ACC112 (cell line): ENCODE data around the gene AK5.
"Not testable (repeated sequence)": the region's sequence is repeated elsewhere in the genome, so short reads cannot be mapped to it uniquely, and the experiment has no call there.

Experiments used
- H2AFZ ChIP-seq: fragments of 200-600 bp; sonication (generic); one replicate; pipeline ENCODE4 v1.6.0; 2017; ENCODE audit warnings: antibody characterized with exemption, low read length; ENCODE audit not compliant: unreplicated experiment
- H3K27ac ChIP-seq: fragments of 200-600 bp; sonication (generic); 2 replicates; pipeline ENCODE4 v1.5.1; 2014; ENCODE audit warnings: low read depth, mild to moderate bottlenecking, antibody characterized with exemption, low read length, moderate library complexity
- H3K27me3 ChIP-seq: fragments of 200-600 bp; sonication (generic); 2 replicates; pipeline ENCODE4 v1.6.1; 2014; ENCODE audit warnings: mild to moderate bottlenecking, antibody characterized with exemption, low read length, moderate library complexity, mixed read lengths; ENCODE audit not compliant: insufficient read depth
- H3K36me3 ChIP-seq: fragments of 200-600 bp; sonication (generic); 2 replicates; pipeline ENCODE4 v1.6.1; 2016; ENCODE audit warnings: mild to moderate bottlenecking, antibody characterized with exemption, low read length, moderate library complexity, mixed read lengths; ENCODE audit not compliant: insufficient read depth
- H3K4me1 ChIP-seq: fragments of 200-600 bp; sonication (generic); one replicate; pipeline ENCODE4 v1.6.1; 2016; ENCODE audit warnings: low read length, mixed read lengths; ENCODE audit not compliant: insufficient read depth, unreplicated experiment, control insufficient read depth
- H3K4me3 ChIP-seq: fragments of 200-600 bp; sonication (generic); 2 replicates; pipeline ENCODE4 v1.5.1; 2014; ENCODE audit warnings: mild to moderate bottlenecking, low read depth, low read length
- H3K79me2 ChIP-seq: fragments of 200-600 bp; sonication (generic); one replicate; pipeline ENCODE4 v1.6.0; 2016; ENCODE audit warnings: low read length; ENCODE audit not compliant: control insufficient read depth, unreplicated experiment, insufficient read depth

Gene AK5

DNA sequence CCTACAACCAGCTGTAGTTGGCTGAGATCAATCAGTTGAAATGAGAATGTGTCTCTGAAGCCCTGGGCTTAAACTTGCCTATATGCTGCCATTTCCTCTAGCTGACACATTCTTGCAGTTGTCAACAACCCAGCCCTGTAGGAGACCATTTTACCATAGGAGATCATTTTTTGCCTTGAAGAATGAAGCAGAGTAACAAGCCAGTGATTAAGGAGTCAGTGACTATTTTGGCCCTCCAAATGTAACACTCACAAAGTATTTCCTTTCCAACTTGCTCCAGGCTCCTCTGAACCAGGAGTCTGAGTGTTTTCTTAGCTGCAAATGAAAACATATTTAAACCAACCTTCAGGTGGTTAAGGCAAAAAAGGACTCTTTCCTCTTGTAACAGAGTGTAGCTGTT, 217.1 kb downstream of the AK5 start:
- Histone ChIP-seq H3K27ac (no peak overlapping the region), H3K79me2 (no peaks in the 10 kb centered on the region), H3K4me3 (no peak overlapping the region)

DNA sequence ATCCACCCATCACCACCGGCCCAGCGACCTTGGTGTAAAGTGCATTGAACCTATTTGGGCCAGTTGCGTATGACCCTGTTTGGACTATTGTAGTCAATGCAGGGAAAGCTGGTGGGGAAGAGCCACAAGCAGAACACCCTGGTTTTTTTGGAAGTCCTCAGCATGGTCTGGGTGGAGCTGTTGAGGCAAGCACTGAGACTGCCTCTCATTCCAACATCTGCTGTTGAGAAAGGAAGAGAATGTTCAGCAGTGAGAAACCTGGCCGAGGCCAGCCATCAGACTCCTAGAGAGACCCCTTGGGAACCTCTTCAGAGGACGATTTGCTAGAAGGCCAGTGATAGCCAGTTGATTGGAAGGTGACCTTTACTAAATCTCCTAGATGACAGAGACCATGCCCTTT, 217.6 kb downstream of the AK5 start:
- H3K27me3 ChIP-seq: no peaks in the 10 kb centered on the region
- H3K4me3 ChIP-seq: no peak overlapping the region
- no peak overlapping the region for H2AFZ ChIP-seq
- H3K36me3 ChIP-seq: no peaks in the 10 kb centered on the region
- no peak overlapping the region for H3K27ac ChIP-seq
- H3K4me1 ChIP-seq: no peaks in the 10 kb centered on the region
- no peaks in the 10 kb centered on the region for H3K79me2 ChIP-seq

More for the DNA sequence above, 217.1 kb downstream of the AK5 start:
- no peaks in the 10 kb centered on the region for H3K27me3 ChIP-seq
- H3K4me1 ChIP-seq: no peaks in the 10 kb centered on the region
- no peak overlapping the region for H2AFZ ChIP-seq
- H3K36me3 ChIP-seq: no peaks in the 10 kb centered on the region

DNA sequence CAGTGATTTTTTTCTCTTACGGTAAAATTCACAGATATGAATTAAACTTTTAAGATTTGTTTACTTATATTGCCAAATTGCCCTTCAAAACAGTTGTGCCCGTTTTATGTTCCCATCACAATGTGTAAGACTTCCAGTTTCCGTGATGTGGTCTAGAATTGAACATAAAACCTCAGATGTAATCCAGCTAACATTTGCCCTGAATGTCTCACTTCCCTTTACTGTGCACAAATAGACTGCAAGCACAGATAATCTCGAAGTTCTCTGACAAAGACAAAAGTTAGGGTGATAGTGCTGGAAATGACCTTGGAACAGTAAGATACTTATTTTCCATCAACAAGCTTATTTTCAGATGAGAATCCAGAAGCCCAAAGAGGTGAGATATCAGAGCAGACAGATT, 223.2 kb downstream of the AK5 start:
- no peak overlapping the region for H3K4me3 ChIP-seq
- no peaks in the 10 kb centered on the region for H3K79me2 ChIP-seq
- peaks cover 5% of the 10 kb centered on the region for H3K4me1 ChIP-seq
- H2AFZ ChIP-seq: peak overlapping the region; percentile 35
- no peak overlapping the region for H3K27ac ChIP-seq
- no peaks in the 10 kb centered on the region for H3K27me3 ChIP-seq
- H3K36me3 ChIP-seq: no peaks in the 10 kb centered on the region

DNA sequence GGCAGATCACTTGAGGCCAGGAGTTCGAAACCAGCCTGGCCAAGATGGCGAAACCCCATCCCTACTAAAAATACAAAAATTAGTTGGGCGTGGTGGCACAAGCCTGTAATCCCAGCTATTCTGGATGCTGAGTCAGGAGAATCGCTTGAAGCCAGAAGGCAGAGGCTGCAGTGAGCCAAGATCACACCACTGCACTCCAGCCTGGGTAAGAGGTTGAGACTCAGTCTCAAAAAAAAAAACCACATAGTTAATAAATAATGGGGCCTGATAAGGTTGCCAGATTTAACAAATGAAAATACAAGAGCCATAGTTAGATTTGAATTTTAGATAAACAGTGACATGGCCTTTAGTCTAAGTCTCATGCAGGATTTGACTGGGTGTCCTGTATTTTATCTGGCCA, 225.0 kb downstream of the AK5 start:
- Histone ChIP-seq H3K4me1 (peaks cover 15% of the 10 kb centered on the region), H3K79me2 (no peaks in the 10 kb centered on the region), H3K27ac (no peak overlapping the region), H2AFZ (no peak overlapping the region), H3K27me3 (no peaks in the 10 kb centered on the region), H3K4me3 (no peak overlapping the region), H3K36me3 (no peaks in the 10 kb centered on the region)

DNA sequence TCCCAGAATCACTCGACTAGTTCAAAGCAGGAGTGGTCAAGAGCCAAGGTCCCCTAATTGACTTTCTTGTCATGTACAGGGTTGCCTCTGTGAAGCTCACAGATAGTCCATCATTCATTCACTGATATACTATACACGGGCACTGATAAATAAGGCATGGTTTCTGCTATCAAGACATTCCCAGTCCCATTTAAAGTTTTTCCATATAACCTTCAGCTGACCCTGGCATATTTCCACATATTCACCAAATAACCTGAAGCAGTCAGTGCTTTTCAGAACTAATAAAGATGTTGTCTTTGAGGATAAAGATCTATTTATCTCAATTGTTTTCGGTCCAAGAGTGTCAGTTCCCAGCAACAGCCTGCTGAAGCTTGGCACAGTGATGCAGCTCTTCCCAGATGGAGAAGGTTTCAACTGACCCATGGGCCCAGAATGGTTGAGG, 227.3 kb downstream of the AK5 start:
- Histone ChIP-seq H3K27me3 (no peaks in the 10 kb centered on the region), H3K4me3 (no peak overlapping the region), H2AFZ (peak overlapping the region; percentile 20), H3K79me2 (no peaks in the 10 kb centered on the region), H3K27ac (no peak overlapping the region), H3K36me3 (no peaks in the 10 kb centered on the region), H3K4me1 (peaks cover 28% of the 10 kb centered on the region)

DNA sequence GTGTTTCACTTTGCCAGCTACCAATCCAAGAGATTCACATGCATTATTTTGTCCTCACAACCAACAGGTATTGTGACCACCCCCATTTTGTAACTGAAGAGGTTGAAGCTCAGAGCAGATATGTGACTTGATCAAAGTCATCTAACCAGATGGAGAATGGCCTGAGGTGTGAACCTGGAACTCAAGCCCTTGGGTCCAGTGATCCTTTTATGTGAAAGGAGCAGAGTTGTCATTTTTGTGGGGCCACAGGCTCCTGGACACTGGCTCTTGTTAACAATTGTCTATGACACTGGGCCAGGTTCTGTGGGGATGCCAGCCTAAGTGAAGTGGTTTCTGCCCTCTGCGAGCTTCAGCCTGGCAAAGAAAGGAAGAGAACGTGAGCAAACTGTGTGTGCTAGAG, 228.1 kb downstream of the AK5 start:
- H3K79me2 ChIP-seq: no peaks in the 10 kb centered on the region
- no peak overlapping the region for H3K4me3 ChIP-seq
- H3K4me1 ChIP-seq: peaks cover 36% of the 10 kb centered on the region
- no peak overlapping the region for H2AFZ ChIP-seq
- H3K36me3 ChIP-seq: no peaks in the 10 kb centered on the region
- H3K27ac ChIP-seq: no peak overlapping the region
- no peaks in the 10 kb centered on the region for H3K27me3 ChIP-seq

DNA sequence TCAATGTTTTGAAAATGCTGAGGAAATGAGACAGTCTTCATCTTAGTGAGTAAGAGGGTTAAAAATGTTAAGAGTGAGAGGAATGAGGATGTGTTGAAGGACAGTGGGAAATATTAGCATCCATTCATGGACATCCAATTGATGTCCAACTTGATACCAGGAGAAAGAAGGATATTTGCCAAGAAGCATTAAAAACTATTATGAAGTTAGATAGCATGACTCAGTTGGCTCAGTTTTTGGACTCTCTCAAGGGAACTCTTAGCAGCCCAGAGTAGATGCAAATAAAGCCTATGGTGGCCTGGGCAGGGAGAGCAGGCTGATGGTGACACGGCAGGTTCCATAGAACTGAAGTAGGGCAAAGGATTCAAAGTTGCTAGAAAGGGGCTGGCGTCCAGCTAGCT, 229.6 kb downstream of the AK5 start:
- no peaks in the 10 kb centered on the region for H3K36me3 ChIP-seq
- no peaks in the 10 kb centered on the region for H3K79me2 ChIP-seq
- H3K27me3 ChIP-seq: no peaks in the 10 kb centered on the region
- H3K4me1 ChIP-seq: peaks cover 41% of the 10 kb centered on the region
- H3K4me3 ChIP-seq: peak overlapping the region; percentile 59
- H2AFZ ChIP-seq: peak overlapping the region; percentile 93
- H3K27ac ChIP-seq: peak overlapping the region; percentile 91

DNA sequence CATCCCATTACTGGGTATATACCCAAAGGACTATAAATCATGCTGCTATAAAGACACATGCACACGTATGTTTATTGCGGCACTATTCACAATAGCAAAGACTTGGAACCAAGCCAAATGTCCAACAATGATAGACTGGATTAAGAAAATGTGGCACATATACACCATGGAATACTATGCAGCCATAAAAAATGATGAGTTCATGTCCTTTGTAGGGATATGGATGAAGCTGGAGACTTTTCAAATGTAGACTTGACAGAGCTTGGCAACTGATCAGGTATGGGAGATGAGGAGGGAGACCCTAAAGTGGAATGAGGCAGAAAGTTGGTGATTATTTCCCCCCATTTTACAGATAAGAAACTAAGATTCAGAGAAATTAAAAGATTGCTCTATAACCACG, 230.8 kb downstream of the AK5 start:
- H3K4me3 ChIP-seq, H2AFZ ChIP-seq, H3K27ac ChIP-seq, H3K36me3 ChIP-seq, H3K27me3 ChIP-seq, H3K79me2 ChIP-seq: not testable (repeated sequence)
- H3K4me1 ChIP-seq: peaks cover 41% of the 10 kb centered on the region

DNA sequence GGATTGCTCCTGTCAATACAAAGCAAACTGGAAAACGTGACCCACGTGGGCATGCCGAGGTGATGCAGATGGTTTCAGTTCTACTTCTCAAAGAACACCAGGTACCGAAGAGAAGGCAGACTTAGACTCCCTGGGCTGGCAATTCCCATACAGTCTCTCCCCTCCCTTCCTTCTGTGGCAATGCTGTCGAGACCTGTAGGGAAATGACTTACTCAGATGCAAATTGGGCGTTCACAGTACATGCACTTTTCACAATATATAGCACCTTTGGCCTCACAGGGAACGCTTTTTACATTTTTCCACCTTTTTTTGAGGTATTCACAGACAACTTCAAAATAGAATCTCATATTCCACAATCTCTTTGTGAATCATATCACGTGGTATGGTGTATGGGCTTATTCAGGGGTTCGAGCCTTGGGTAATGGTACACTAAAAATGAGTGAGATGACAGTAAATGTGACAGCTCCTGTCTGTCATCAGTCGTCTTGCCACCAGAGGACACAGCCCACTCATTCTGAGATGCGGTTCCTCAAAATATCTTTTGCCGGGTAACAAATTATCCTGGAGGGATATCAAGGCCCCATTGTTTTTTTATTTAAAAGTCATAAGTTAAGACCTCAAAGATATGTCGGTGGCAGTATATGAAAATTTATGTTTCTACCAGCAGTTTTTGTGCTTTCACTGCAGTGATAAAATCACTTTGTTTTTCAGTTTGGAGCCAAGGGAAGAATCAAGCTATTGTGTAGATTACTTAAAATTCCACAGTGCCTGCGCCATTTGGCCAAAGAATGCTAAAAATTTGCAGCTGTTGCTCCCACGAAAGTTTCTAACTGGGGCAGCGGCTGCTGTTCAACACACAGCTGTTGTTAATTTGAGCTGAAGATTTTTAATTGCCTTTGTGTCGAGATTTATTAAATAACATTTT, 232.3 kb downstream of the AK5 start:
- H3K79me2 ChIP-seq: no peaks in the 10 kb centered on the region
- H3K4me1 ChIP-seq: peaks cover 41% of the 10 kb centered on the region
- H3K36me3 ChIP-seq: no peaks in the 10 kb centered on the region
- no peak overlapping the region; the same call in 1 of the 2 replicates for H3K4me3 ChIP-seq
- H3K27me3 ChIP-seq: no peaks in the 10 kb centered on the region
- peak overlapping the region; percentile 82 for H3K27ac ChIP-seq
- H2AFZ ChIP-seq: peak overlapping the region; percentile 65

DNA sequence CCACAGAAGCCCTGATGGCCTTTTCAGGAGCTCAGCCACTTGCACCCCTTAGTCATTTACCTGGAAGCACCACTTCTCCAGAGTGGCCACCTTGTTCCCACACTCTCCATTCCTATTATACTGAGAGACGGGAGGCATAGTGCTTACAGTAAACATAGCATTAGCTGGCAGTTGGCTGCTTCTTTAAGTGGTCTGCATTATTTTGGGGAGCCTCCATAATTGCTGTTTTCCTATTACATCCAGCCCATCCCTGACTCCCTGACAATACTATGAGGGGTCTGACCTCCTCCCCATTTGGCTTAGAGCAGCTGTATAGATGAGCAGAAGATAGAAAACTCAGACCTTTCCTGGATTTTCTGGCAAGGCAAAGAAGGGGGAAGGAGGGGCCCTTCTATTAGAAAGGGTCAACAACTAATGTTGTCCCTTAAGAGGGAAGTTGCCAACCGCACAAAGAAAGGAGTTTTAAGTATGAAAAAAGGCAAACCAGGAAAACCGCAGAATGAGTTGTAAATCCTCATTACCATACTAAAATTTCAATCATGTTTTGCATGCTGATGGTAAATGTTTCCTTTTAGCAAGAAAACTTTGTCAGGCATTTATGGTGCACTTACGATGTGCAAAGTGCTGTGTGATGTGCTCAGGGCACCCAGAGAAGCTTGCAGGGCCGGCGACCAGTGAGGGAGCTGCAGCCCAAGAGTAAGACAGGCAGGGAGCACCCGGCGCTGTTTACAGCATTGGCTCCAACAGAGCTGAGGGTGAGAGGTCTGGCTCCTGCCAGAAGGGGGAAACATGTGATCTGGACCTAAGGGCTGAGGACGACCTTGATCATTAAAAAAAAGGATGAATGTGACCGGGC, 233.3 kb downstream of the AK5 start:
- Histone ChIP-seq H3K27me3 (no peaks in the 10 kb centered on the region), H2AFZ (peak overlapping the region; percentile 65), H3K4me1 (peaks cover 36% of the 10 kb centered on the region), H3K27ac (peak overlapping the region; percentile 82), H3K79me2 (no peaks in the 10 kb centered on the region), H3K36me3 (no peaks in the 10 kb centered on the region), H3K4me3 (no peak overlapping the region; the same call in 1 of the 2 replicates)
